GM12875 (cell line): ENCODE results near the gene TRAM2.
"Not testable (repeated sequence)": the region's sequence is repeated elsewhere in the genome, so short reads cannot be mapped to it uniquely, and the experiment has no call there.

Experiments
- H3K4me3 ChIP-seq: one replicate; pipeline ENCODE4 v1.5.1; 2011; ENCODE audit warnings: low read depth, low read length, control low read depth
- CTCF ChIP-seq: IDR thresholded peaks from 2 replicates; pipeline ENCODE4 v1.5.1; 2011; ENCODE audit warnings: low read depth, mild to moderate bottlenecking, control low read depth, inconsistent platforms, low read length, moderate library complexity, borderline replicate concordance; ENCODE audit not compliant: insufficient read depth

Gene TRAM2

GRCh38 chr6:52474173-52474572 lies 102.7 kb downstream of the TRAM2 start:
- no peak overlapping the region for H3K4me3 ChIP-seq
- TF ChIP-seq CTCF, result no peak

GRCh38 chr6:52461194-52461593 lies 115.7 kb downstream of the TRAM2 start:
- not testable (repeated sequence) for H3K4me3 ChIP-seq

- no peak overlapping the region for H3K4me3 ChIP-seq
- no peak for TF ChIP-seq CTCF
Observed at GRCh38 chr6:52457096-52457495, 119.8 kb downstream of the TRAM2 start.

GRCh38 chr6:52454556-52454955 lies 122.3 kb downstream of the TRAM2 start:
- no peak overlapping the region for H3K4me3 ChIP-seq
- no peak for TF ChIP-seq CTCF
